HG02763 (cell line): ENCODE measurements around the gene FGD5.

ENCODE experiments used
- ATAC-seq: cut with Tn5 transposase; IDR thresholded peaks from one replicate; pipeline ENCODE4 v1.9.1; 2021; ENCODE audit warnings: mild to moderate bottlenecking, moderate library complexity; ENCODE audit not compliant: unreplicated experiment

The FGD5 gene

GRCh38 chr3:14869917-14870782 lies 51.4 kb downstream of the FGD5 start:
- ATAC-seq = no peak

- no peak for ATAC-seq
Observed at GRCh38 chr3:14870783-14871060, 52.0 kb downstream of the FGD5 start.

- ATAC-seq = no peak
Observed at GRCh38 chr3:14871456-14872200, 52.9 kb downstream of the FGD5 start.

- no peak for ATAC-seq
Observed at GRCh38 chr3:14872706-14873105, 53.9 kb downstream of the FGD5 start.

- no peak for ATAC-seq
Observed at GRCh38 chr3:14874784-14875183, 56.0 kb downstream of the FGD5 start.

GRCh38 chr3:14875411-14876175 lies 56.8 kb downstream of the FGD5 start:
- ATAC-seq = no peak

GRCh38 chr3:14876921-14877333 lies 58.2 kb downstream of the FGD5 start:
- ATAC-seq = no peak

- ATAC-seq = no peak
Observed at GRCh38 chr3:14877469-14877868, 58.7 kb downstream of the FGD5 start.

- ATAC-seq = no peak
Observed at GRCh38 chr3:14879211-14879874, 60.6 kb downstream of the FGD5 start.

- no peak for ATAC-seq
Observed at GRCh38 chr3:14880447-14881106, 61.8 kb downstream of the FGD5 start.

GRCh38 chr3:14883226-14883625 lies 64.5 kb downstream of the FGD5 start:
- ATAC-seq = no peak

GRCh38 chr3:14884665-14885064 lies 65.9 kb downstream of the FGD5 start:
- ATAC-seq = no peak

GRCh38 chr3:14885307-14885706 lies 66.5 kb downstream of the FGD5 start:
- no peak for ATAC-seq

- ATAC-seq = no peak
Observed at GRCh38 chr3:14886101-14886500, 67.3 kb downstream of the FGD5 start.

GRCh38 chr3:14889205-14889604 lies 70.4 kb downstream of the FGD5 start:
- no peak for ATAC-seq

- no peak for ATAC-seq
Observed at GRCh38 chr3:14889943-14890342, 71.2 kb downstream of the FGD5 start.

- ATAC-seq = no peak
Observed at GRCh38 chr3:14890476-14890875, 71.7 kb downstream of the FGD5 start.

GRCh38 chr3:14891135-14892132 lies 72.7 kb downstream of the FGD5 start:
- no peak for ATAC-seq

GRCh38 chr3:14892226-14892625 lies 73.5 kb downstream of the FGD5 start:
- no peak for ATAC-seq
